OCI-LY1 (cell line): ENCODE measurements around the gene TYRO3.

Experiments
- H2AFZ ChIP-seq: fragments of 200-600 bp; sonication (generic), shearing (Covaris generic); 2 replicates; pipeline ENCODE4 v1.6.0; 2014; ENCODE audit warnings: antibody characterized with exemption, mild to moderate bottlenecking, low read length
- H3F3A ChIP-seq: fragments of 200-600 bp; sonication (generic), shearing (Covaris generic); 2 replicates; pipeline ENCODE4 v1.6.0; 2014; ENCODE audit warnings: mild to moderate bottlenecking, antibody characterized with exemption, low read length, moderate library complexity; ENCODE audit not compliant: insufficient read depth
- H3K27ac ChIP-seq: fragments of 200-600 bp; sonication (generic); 2 replicates; pipeline ENCODE4 v1.5.1; 2014; ENCODE audit warnings: low read length, mixed run types, mild to moderate bottlenecking, low read depth; ENCODE audit not compliant: poor library complexity, severe bottlenecking
- H3K27me3 ChIP-seq: fragments of 200-600 bp; sonication (generic); 2 replicates; pipeline ENCODE4 v1.6.0; 2014; ENCODE audit warnings: antibody characterized with exemption, mild to moderate bottlenecking, low read length, moderate library complexity; ENCODE audit not compliant: insufficient read depth
- H3K36me3 ChIP-seq: fragments of 200-600 bp; sonication (generic); 2 replicates; pipeline ENCODE4 v1.6.1; 2014; ENCODE audit warnings: mild to moderate bottlenecking, antibody characterized with exemption, low read length, moderate library complexity, mixed read lengths; ENCODE audit not compliant: insufficient read depth
- H3K4me1 ChIP-seq: fragments of 200-600 bp; sonication (generic); 2 replicates; pipeline ENCODE4 v1.5.1; 2014; ENCODE audit warnings: mild to moderate bottlenecking, low read length, moderate library complexity; ENCODE audit not compliant: insufficient read depth, severe bottlenecking
- H3K4me2 ChIP-seq: fragments of 200-600 bp; sonication (generic), shearing (Covaris generic); 2 replicates; pipeline ENCODE4 v1.6.1; 2014; ENCODE audit warnings: low read length
- H3K4me3 ChIP-seq: fragments of 200-600 bp; sonication (generic); 2 replicates; pipeline ENCODE4 v1.5.1; 2014; ENCODE audit warnings: low read length, low read depth, mild to moderate bottlenecking, mixed read lengths; ENCODE audit not compliant: poor library complexity, severe bottlenecking
- H3K79me2 ChIP-seq: fragments of 200-600 bp; shearing (Covaris generic); 2 replicates; pipeline ENCODE4 v1.6.1; 2016; ENCODE audit warnings: mixed run types, low read length, mixed read lengths; ENCODE audit not compliant: insufficient read depth
- H3K9ac ChIP-seq: fragments of 200-600 bp; sonication (generic), shearing (Covaris generic); 2 replicates; pipeline ENCODE4 v1.6.1; 2014; ENCODE audit warnings: mild to moderate bottlenecking, low read length, mixed read lengths
- H3K9me2 ChIP-seq: fragments of 200-600 bp; sonication (generic), shearing (Covaris generic); 2 replicates; pipeline ENCODE4 v1.6.1; 2014; ENCODE audit warnings: low read depth, mild to moderate bottlenecking, low read length, mixed read lengths
- H3K9me3 ChIP-seq: fragments of 200-600 bp; shearing (Covaris generic); 2 replicates; pipeline ENCODE4 v1.6.1; 2014; ENCODE audit warnings: low read length, mixed read lengths
- H4K20me1 ChIP-seq: fragments of 200-600 bp; sonication (generic), shearing (Covaris generic); 2 replicates; pipeline ENCODE4 v1.6.0; 2016; ENCODE audit warnings: mild to moderate bottlenecking, low read length; ENCODE audit not compliant: insufficient read depth
- EZH2 ChIP-seq: fragments of 200-600 bp; sonication (generic), shearing (Covaris generic); IDR thresholded peaks from 2 replicates; pipeline ENCODE4 v1.8.0; 2017; ENCODE audit warnings: borderline replicate concordance, mixed run types, mild to moderate bottlenecking, antibody characterized with exemption, low read length, moderate library complexity, mixed read lengths
- TF ChIP-seq, protein P1 (sequence below): fragments of 200-600 bp; sonication (generic), shearing (Covaris generic); IDR thresholded peaks from 2 replicates; pipeline ENCODE4 v1.5.1; 2017; ENCODE audit warnings: mild to moderate bottlenecking, antibody characterized with exemption, low read length, moderate library complexity, mixed read lengths

The TYRO3 gene

DNA sequence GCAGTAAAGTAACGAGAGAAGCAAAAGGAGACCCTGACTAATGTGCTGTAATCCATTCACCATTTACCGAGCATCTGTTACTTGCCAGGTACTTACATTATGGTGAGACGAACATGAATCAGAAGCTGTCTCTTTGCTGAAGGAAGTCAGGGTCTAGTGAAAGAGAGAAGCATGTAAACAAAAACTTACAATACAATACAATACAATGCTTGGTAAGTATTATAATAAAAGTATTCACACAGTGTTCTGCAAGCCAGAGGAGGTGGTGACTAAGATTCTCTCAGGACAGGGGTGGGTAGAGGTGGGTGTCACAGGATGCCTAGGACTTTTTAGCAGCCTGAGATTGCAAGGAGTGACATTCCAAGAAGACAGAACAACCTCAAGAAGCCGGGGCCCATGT, 51.0 kb downstream of the TYRO3 start:
- Histone ChIP-seq H3K27me3 (no peaks in the 10 kb centered on the region; the same call in 1 of the 2 replicates), H3K4me1 (no peaks in the 10 kb centered on the region), H3K9me2 (no peaks in the 10 kb centered on the region), H3K36me3 (no peaks in the 10 kb centered on the region), H3K9me3 (no peaks in the 10 kb centered on the region), H2AFZ (no peak overlapping the region), H3K4me2 (no peak overlapping the region), H3K9ac (no peak overlapping the region), H3F3A (no peaks in the 10 kb centered on the region), H3K79me2 (no peaks in the 10 kb centered on the region), H3K4me3 (no peak overlapping the region), H3K27ac (no peak overlapping the region), H4K20me1 (no peaks in the 10 kb centered on the region)
- TF ChIP-seq EZH2 = no peak
- TF ChIP-seq, protein P1, sequence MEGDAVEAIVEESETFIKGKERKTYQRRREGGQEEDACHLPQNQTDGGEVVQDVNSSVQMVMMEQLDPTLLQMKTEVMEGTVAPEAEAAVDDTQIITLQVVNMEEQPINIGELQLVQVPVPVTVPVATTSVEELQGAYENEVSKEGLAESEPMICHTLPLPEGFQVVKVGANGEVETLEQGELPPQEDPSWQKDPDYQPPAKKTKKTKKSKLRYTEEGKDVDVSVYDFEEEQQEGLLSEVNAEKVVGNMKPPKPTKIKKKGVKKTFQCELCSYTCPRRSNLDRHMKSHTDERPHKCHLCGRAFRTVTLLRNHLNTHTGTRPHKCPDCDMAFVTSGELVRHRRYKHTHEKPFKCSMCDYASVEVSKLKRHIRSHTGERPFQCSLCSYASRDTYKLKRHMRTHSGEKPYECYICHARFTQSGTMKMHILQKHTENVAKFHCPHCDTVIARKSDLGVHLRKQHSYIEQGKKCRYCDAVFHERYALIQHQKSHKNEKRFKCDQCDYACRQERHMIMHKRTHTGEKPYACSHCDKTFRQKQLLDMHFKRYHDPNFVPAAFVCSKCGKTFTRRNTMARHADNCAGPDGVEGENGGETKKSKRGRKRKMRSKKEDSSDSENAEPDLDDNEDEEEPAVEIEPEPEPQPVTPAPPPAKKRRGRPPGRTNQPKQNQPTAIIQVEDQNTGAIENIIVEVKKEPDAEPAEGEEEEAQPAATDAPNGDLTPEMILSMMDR = no peak

DNA sequence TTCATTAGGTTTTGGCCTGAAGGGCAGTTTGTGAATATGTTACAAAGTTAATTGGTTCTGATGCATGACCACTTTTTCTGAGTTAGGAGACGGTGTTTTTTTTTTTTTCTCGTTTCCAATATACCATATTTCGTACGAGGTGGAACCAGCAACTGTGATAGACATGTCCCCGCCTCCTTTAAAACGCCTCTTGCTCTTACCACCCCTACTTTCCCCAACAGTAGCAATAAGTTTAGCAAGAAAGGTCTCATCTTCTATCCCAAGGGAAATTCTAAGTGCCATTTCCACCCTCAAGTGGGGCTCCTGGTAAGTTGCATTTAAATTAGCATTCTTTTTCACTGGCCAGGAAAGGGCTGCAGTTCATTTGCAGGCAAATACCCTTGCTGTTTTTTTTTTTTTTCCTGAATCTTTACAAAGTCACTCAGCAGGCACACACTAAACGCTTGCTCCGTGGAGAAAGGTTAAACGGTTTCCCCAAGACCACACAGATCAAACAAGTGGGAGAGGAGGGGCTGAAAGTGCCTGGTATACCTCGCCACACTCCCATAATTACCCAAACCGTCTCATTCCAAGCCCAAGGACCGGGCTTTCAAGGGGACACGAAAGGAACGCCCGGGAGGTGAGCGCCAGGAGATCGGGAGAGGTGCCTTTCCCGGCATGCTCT, 61.7 kb downstream of the TYRO3 start:
- Histone ChIP-seq H3K27me3 (peaks cover 4% of the 10 kb centered on the region; the same call in 1 of the 2 replicates), H3K4me1 (no peaks in the 10 kb centered on the region), H3F3A (no peaks in the 10 kb centered on the region), H2AFZ (no peak overlapping the region), H3K79me2 (no peaks in the 10 kb centered on the region), H3K36me3 (no peaks in the 10 kb centered on the region; the same call in 1 of the 2 replicates), H3K9me2 (no peaks in the 10 kb centered on the region), H3K4me2 (no peak overlapping the region), H3K27ac (no peak overlapping the region), H3K9me3 (no peaks in the 10 kb centered on the region), H3K9ac (no peak overlapping the region), H3K4me3 (no peak overlapping the region), H4K20me1 (no peaks in the 10 kb centered on the region)
- TF ChIP-seq, protein P1 = no peak
- TF ChIP-seq EZH2 = no peak

DNA sequence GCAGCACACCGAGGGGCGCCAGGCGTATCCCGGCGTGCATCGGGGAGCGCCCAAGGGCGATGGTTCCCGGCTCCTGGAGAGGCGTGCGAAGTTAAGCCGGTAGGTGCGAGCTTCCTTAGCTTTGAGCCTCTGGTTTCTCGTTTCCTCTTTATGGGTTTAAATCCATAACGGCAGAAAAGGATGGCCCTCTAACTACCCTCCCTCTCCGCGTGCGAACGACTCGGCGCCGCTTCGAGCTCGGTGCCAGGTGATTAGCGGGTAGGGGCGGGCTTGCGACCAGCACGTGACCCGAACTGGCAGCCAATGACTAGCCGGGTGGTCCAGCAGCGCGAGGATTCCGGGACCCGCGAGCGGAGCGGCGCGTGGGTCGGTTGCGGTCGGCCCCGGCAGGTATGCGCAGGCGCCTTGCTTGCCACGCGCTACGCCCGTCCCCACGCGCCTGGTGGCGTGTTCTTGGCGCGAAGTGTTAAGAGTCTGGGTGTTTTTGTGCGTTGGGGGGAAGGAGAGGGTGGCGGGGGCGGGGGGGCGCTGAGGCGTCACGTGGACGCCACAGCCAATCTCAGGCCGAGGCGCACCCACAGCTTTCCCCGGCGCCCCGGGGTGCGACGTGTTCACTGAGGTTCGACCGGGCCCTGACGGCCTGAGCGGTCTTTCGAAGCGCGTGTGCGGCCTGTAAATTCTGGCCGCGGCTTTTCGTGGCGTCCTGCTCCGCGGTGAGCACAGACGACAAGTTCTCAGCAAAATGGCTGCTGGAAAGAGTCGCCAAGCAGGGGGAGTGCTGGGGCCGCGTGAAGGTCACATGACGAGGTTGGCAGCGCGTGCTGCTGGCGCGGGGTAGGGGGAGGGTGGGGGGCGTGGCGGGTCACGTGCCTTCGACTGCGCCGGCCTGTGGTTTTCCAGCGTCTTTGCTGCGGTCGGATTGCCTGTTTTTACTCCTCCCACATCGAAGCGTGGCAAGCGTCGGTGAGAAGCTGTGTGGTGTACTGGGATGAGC, 62.5 kb downstream of the TYRO3 start:
- no peak overlapping the region for H3K27ac ChIP-seq
- no peak overlapping the region for H3K4me2 ChIP-seq
- H3F3A ChIP-seq = no peaks in the 10 kb centered on the region
- peaks cover 4% of the 10 kb centered on the region; the same call in 1 of the 2 replicates for H3K27me3 ChIP-seq
- no peaks in the 10 kb centered on the region for H3K4me1 ChIP-seq
- H3K4me3 ChIP-seq = no peak overlapping the region
- H2AFZ ChIP-seq = no peak overlapping the region
- H3K9me2 ChIP-seq = no peaks in the 10 kb centered on the region
- no peaks in the 10 kb centered on the region for H3K79me2 ChIP-seq
- no peak for TF ChIP-seq EZH2
- TF ChIP-seq, protein P1 = no peak
- H3K36me3 ChIP-seq = no peaks in the 10 kb centered on the region; the same call in 1 of the 2 replicates
- no peaks in the 10 kb centered on the region for H4K20me1 ChIP-seq
- H3K9ac ChIP-seq = no peak overlapping the region
- H3K9me3 ChIP-seq = no peaks in the 10 kb centered on the region
